22Rv1 (cell line): ENCODE measurements around the gene TATDN3.
"Not testable (repeated sequence)": the region's sequence is repeated elsewhere in the genome, so short reads cannot be mapped to it uniquely, and the experiment has no call there.

Source experiments
- H3K27ac ChIP-seq: fragments of 450-650 bp; 2 replicates; pipeline ENCODE4 v1.5.1; 2017
- CTCF ChIP-seq: fragments of 450-650 bp; IDR thresholded peaks from 2 replicates; pipeline ENCODE4 v1.5.1; 2017; ENCODE audit warnings: mild to moderate bottlenecking
- ZFX ChIP-seq: fragments of 450-650 bp; IDR thresholded peaks from 2 replicates; pipeline ENCODE4 v1.6.1; 2017; ENCODE audit warnings: antibody characterized with exemption, borderline replicate concordance

The TATDN3 gene

GRCh38 chr1:212838145-212838544 lies 46.5 kb downstream of the TATDN3 start:
- H3K27ac ChIP-seq: no peak overlapping the region
- no peak for TF ChIP-seq ZFX
- TF ChIP-seq CTCF: no peak

GRCh38 chr1:212844521-212844920 lies 52.8 kb downstream of the TATDN3 start:
- not testable (repeated sequence) for H3K27ac ChIP-seq

- no peak within 1 kb of the TSS for H3K27ac ChIP-seq
- TF ChIP-seq CTCF (no peak), ZFX (no peak)
These were observed 55.9 kb downstream of the TATDN3 start, which contains the start of gene SPATA45 for GRCh38 chr1:212847549-212847948. Gene SPATA45 (minus strand): TSS chr1:212847649. CDS start chr1:212836149, 11,500 bp downstream.

GRCh38 chr1:212852105-212852688 lies 60.5 kb downstream of the TATDN3 start:
- TF ChIP-seq CTCF: no peak
- no peak for TF ChIP-seq ZFX
- no peak overlapping the region for H3K27ac ChIP-seq

- H3K27ac ChIP-seq: no peak overlapping the region; the same call in 1 of the 2 replicates
- TF ChIP-seq ZFX: no peak
- no peak for TF ChIP-seq CTCF
These were observed 62.0 kb downstream of the TATDN3 start for GRCh38 chr1:212853658-212854057.

- TF ChIP-seq ZFX: no peak
- H3K27ac ChIP-seq: peak overlapping the region; percentile 90
These were observed 65.1 kb downstream of the TATDN3 start for GRCh38 chr1:212856755-212857154.

- TF ChIP-seq ZFX: no peak
- no peak for TF ChIP-seq CTCF
- peak within 1 kb of the TSS; percentile 90 for H3K27ac ChIP-seq
These were observed 66.3 kb downstream of the TATDN3 start, which contains the start of gene FLVCR1 for GRCh38 chr1:212857992-212858460. Gene FLVCR1 (plus strand): TSS chr1:212858275. CDS start chr1:212858453, 178 bp downstream.

- H3K27ac ChIP-seq: peak overlapping the region; percentile 90
- TF ChIP-seq ZFX: no peak
- no peak for TF ChIP-seq CTCF
These were observed 67.0 kb downstream of the TATDN3 start for GRCh38 chr1:212858461-212859265.
